HCT116 (cell line): ENCODE results near the gene MCC. TPM values are rescaled to one million over a fixed set of nuclear protein-coding genes. Genes with fewer than 3 reads are reported as not detected.

Source experiments
- ATAC-seq: fragments of 200-7000 bp; cut with Tn5 transposase; 2 replicates; pipeline ENCODE4 v1.9.1; 2020; ENCODE audit warnings: mild to moderate bottlenecking, moderate library complexity
- BruUV-seq: library from RNA; stranded (reverse); fragments of 400-500 nt; replicated peaks from 2 replicates; lab custom pipeline; 2021; lab: Mats Ljungman, UMichigan
- CTCF ChIA-PET: fragments of 300-600 bp; sonication (Branson Sonifier 250); formaldehyde crosslinking; loops from one replicate; lab custom pipeline; 2021; ENCODE audit warnings: antibody characterized with exemption; lab: Charles Lee
- POLR2A ChIA-PET: fragments of 300-600, 350-600 bp; sonication (Branson Sonifier 250); formaldehyde crosslinking; loops from one replicate; lab custom pipeline; 2021; ENCODE audit warnings: antibody characterized with exemption; lab: Charles Lee
- RAD21 ChIA-PET, 2 experiments: fragments of 300-600 bp; sonication (Branson Sonifier 250); formaldehyde crosslinking; loops; one replicate each; lab custom pipeline; 2023; ENCODE audit warnings: low total read pairs in 2 of 2; ENCODE audit not compliant: uncharacterized antibody in 2 of 2, unreplicated experiment in 2 of 2, low non-redundant PET in 1 of 2; lab: Charles Lee
- DNase-seq: peaks from one replicate; pipeline ENCODE4 v3.0.0-alpha.2; 2010; ENCODE audit warnings: low read depth, low spot score
- H2AFZ ChIP-seq: fragments of 200-600 bp; shearing (Covaris generic), sonication (generic); 2 replicates; pipeline ENCODE4 v1.6.1; 2017; ENCODE audit warnings: low read depth, mixed run types, mixed read lengths, antibody characterized with exemption, low read length; ENCODE audit not compliant: poor library complexity, severe bottlenecking
- H3K27ac ChIP-seq: 2 replicates; pipeline ENCODE4 v1.5.1; 2012; ENCODE audit warnings: low read depth, low read length
- H3K27me3 ChIP-seq: fragments of 200-600 bp; sonication (generic); 2 replicates; pipeline ENCODE4 v1.6.1; 2016; ENCODE audit warnings: mixed run types, low read length, mixed read lengths; ENCODE audit not compliant: insufficient read depth
- H3K36me3 ChIP-seq, 2 experiments: fragments of 200-500 bp in 1 of 2; fragments of 200-600 bp in 1 of 2; sonication (Bioruptor generic) in 1 of 2; sonication (generic) in 1 of 2; 2 replicates each; pipeline versions ENCODE4 v1.5.1 to v1.6.1; 2014 to 2016; ENCODE audit warnings: low read length in 2 of 2, inconsistent platforms in 1 of 2, mixed read lengths in 1 of 2, mixed run types in 1 of 2; ENCODE audit not compliant: insufficient read depth in 2 of 2, control insufficient read depth in 1 of 2
- H3K4me1 ChIP-seq, 2 experiments: fragments of 200-600 bp in 1 of 2; sonication (generic) in 1 of 2; 2 replicates each; pipeline versions ENCODE4 v1.5.1 to v1.6.1; 2012 to 2017; ENCODE audit warnings: low read length in 2 of 2, inconsistent platforms in 1 of 2, mild to moderate bottlenecking in 1 of 2, mixed read lengths in 1 of 2, mixed run types in 1 of 2, moderate library complexity in 1 of 2; ENCODE audit not compliant: insufficient read depth in 2 of 2, control insufficient read depth in 1 of 2
- H3K4me2 ChIP-seq: fragments of 200-600 bp; sonication (generic); 2 replicates; pipeline ENCODE4 v1.6.1; 2017; ENCODE audit warnings: mixed run types, low read length, mixed read lengths
- H3K4me3 ChIP-seq, 2 experiments: fragments of 200-600 bp in 1 of 2; sonication (generic) in 1 of 2; replicated peaks in 1 of 2; 2 replicates each; pipeline ENCODE4 v1.5.1; 2011 to 2016; ENCODE audit warnings: low read length in 2 of 2, control low read depth in 1 of 2, low read depth in 1 of 2, mild to moderate bottlenecking in 1 of 2, mixed read lengths in 1 of 2, mixed run types in 1 of 2
- H3K79me2 ChIP-seq: fragments of 200-600 bp; sonication (generic); 2 replicates; pipeline ENCODE4 v1.6.1; 2017; ENCODE audit warnings: mild to moderate bottlenecking, mixed run types, low read length, moderate library complexity, mixed read lengths; ENCODE audit not compliant: insufficient read depth
- H3K9ac ChIP-seq: fragments of 200-600 bp; sonication (generic); 2 replicates; pipeline ENCODE4 v1.6.1; 2016; ENCODE audit warnings: low read length, mixed read lengths
- H3K9me2 ChIP-seq: fragments of 200-600 bp; sonication (generic), shearing (Covaris generic); 2 replicates; pipeline ENCODE4 v1.6.1; 2017; ENCODE audit warnings: mixed run types, mild to moderate bottlenecking, moderate library complexity; ENCODE audit not compliant: insufficient read depth
- H3K9me3 ChIP-seq, 2 experiments: fragments of 200-500 bp in 1 of 2; fragments of 200-600 bp in 1 of 2; sonication (Bioruptor generic) in 1 of 2; sonication (generic) in 1 of 2; 2 replicates each; pipeline ENCODE4 v1.6.1; 2014 to 2017; ENCODE audit warnings: low read length in 2 of 2, mixed read lengths in 2 of 2, inconsistent platforms in 1 of 2, low read depth in 1 of 2, mild to moderate bottlenecking in 1 of 2, mixed run types in 1 of 2, moderate library complexity in 1 of 2; ENCODE audit not compliant: control insufficient read depth in 1 of 2, insufficient read depth in 1 of 2
- H4K20me1 ChIP-seq: fragments of 200-600 bp; sonication (generic), shearing (Covaris generic); 2 replicates; pipeline ENCODE4 v1.6.1; 2017; ENCODE audit warnings: mixed run types, mild to moderate bottlenecking, moderate library complexity; ENCODE audit not compliant: insufficient read depth
- EZH2 ChIP-seq: fragments of 200-600 bp; sonication (generic); IDR thresholded peaks from 2 replicates; pipeline ENCODE4 v1.6.1; 2017; ENCODE audit warnings: antibody characterized with exemption, mixed run types
- JUND ChIP-seq: IDR thresholded peaks from 2 replicates; pipeline ENCODE4 v1.6.1; 2012
- POLR2AphosphoS5 ChIP-seq: IDR thresholded peaks from 2 replicates; pipeline ENCODE4 v1.6.1; 2011; ENCODE audit warnings: mild to moderate bottlenecking, low read depth, low read length, moderate library complexity
- RAD21 ChIP-seq: IDR thresholded peaks from 2 replicates; pipeline ENCODE4 v1.6.1; 2012; ENCODE audit warnings: low read depth, mild to moderate bottlenecking
- SIN3A ChIP-seq: IDR thresholded peaks from 2 replicates; pipeline ENCODE4 v1.6.1; 2012; ENCODE audit warnings: low read depth
- TCF7L2 ChIP-seq: IDR thresholded peaks from 2 replicates; pipeline ENCODE4 v1.7.0; 2011; ENCODE audit warnings: borderline replicate concordance, inconsistent platforms; ENCODE audit not compliant: insufficient read depth, insufficient read length; ENCODE audit errors: extremely low read depth
- intact Hi-C: fragments of 100-400 bp; cut with micrococcal nuclease; formaldehyde crosslinking; loops from 2 replicates; pipeline ENCODE4 v1.10.0; 2022
- total RNA-seq: library from RNA; stranded (reverse); gene quantifications from one replicate; pipeline ENCODE4 v1.2.1, GENCODE V29; 2021; ENCODE audit not compliant: unreplicated experiment
- TF ChIP-seq, protein P1 (sequence below), 3 experiments: fragments of 200-600 bp in 1 of 3; sonication (generic) in 1 of 3; IDR thresholded peaks in 2 of 3; conservative IDR thresholded peaks in 1 of 3; 2 replicates each; pipeline ENCODE4 v1.5.1; 2012 to 2017; ENCODE audit warnings: low read depth in 2 of 3, low read length in 2 of 3, antibody characterized with exemption in 1 of 3, borderline replicate concordance in 1 of 3, control low read depth in 1 of 3, mild to moderate bottlenecking in 1 of 3, mixed read lengths in 1 of 3, mixed run types in 1 of 3, moderate library complexity in 1 of 3; ENCODE audit not compliant: insufficient read depth in 1 of 3
- TF ChIP-seq, protein P2 (sequence below): IDR thresholded peaks from 2 replicates; pipeline ENCODE4 v1.6.1; 2011; ENCODE audit warnings: mild to moderate bottlenecking, low read length, moderate library complexity; ENCODE audit not compliant: insufficient replicate concordance; ENCODE audit errors: extremely low read depth

Gene MCC
- total RNA-seq, 1 experiment from 2014 or later: 20.1 TPM

DNA sequence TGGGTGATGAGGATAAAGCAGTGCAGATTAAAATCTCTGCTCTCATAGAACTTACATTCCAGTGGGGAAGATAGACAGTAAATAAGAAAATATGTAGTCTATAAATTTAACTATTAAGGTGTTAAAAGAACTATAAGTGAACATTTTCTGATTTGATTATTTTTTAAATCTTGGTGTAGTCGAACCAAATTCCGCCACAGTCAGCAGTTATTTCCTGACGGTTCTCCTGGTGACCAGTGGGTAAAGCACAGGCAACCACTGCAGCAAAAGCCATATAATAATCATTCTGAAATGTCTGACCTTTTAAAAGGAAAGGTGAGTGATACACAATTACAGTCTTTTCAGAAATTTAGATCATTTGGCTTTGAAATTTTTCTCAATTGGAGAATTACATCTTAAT, 484.5 kb downstream of the MCC start:
- CTCF ChIA-PET: interaction anchor here (1.7 kb wide), 1 partner anchor 602 kb away, joined by 5 read pairs; no protein-coding TSS in a partner anchor
- Histone ChIP-seq H2AFZ (no peak overlapping the region), H3K27ac (no peak overlapping the region), H3K4me1 (peaks cover 0 to 24% of the 10 kb centered on the region in 2 experiments; a peak in 2 of 4 replicates), H3K9me3 (no peaks in the 10 kb centered on the region), H3K27me3 (no peaks in the 10 kb centered on the region), H4K20me1 (no peaks in the 10 kb centered on the region), H3K9me2 (no peaks in the 10 kb centered on the region), H3K36me3 (peaks cover 17 to 19% of the 10 kb centered on the region in 2 experiments; a peak in 2 of 4 replicates), H3K4me2 (peak overlapping the region; percentile 56; the same call in 1 of the 2 replicates), H3K79me2 (peaks cover 32% of the 10 kb centered on the region), H3K4me3 (no peak overlapping the region), H3K9ac (no peak overlapping the region)
- POLR2A ChIA-PET: no interaction called here
- DNase-seq (no peak), ATAC-seq (no peak)
- TF ChIP-seq JUND (no peak), TCF7L2 (no peak), EZH2 (no peak), RAD21 (no peak), POLR2AphosphoS5 (no peak), SIN3A (no peak)
- TF ChIP-seq, protein P1, sequence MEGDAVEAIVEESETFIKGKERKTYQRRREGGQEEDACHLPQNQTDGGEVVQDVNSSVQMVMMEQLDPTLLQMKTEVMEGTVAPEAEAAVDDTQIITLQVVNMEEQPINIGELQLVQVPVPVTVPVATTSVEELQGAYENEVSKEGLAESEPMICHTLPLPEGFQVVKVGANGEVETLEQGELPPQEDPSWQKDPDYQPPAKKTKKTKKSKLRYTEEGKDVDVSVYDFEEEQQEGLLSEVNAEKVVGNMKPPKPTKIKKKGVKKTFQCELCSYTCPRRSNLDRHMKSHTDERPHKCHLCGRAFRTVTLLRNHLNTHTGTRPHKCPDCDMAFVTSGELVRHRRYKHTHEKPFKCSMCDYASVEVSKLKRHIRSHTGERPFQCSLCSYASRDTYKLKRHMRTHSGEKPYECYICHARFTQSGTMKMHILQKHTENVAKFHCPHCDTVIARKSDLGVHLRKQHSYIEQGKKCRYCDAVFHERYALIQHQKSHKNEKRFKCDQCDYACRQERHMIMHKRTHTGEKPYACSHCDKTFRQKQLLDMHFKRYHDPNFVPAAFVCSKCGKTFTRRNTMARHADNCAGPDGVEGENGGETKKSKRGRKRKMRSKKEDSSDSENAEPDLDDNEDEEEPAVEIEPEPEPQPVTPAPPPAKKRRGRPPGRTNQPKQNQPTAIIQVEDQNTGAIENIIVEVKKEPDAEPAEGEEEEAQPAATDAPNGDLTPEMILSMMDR (IDR thresholded peaks at IDR 0.05 in 2 of 3, conservative IDR thresholded peaks at IDR 0.05 in 1 of 3; ENCODE audit: borderline replicate concordance in 1 of 3, insufficient read depth in 1 of 3, low read depth in 2 of 3, low read length in 2 of 3): no peak
- TF ChIP-seq, protein P2, sequence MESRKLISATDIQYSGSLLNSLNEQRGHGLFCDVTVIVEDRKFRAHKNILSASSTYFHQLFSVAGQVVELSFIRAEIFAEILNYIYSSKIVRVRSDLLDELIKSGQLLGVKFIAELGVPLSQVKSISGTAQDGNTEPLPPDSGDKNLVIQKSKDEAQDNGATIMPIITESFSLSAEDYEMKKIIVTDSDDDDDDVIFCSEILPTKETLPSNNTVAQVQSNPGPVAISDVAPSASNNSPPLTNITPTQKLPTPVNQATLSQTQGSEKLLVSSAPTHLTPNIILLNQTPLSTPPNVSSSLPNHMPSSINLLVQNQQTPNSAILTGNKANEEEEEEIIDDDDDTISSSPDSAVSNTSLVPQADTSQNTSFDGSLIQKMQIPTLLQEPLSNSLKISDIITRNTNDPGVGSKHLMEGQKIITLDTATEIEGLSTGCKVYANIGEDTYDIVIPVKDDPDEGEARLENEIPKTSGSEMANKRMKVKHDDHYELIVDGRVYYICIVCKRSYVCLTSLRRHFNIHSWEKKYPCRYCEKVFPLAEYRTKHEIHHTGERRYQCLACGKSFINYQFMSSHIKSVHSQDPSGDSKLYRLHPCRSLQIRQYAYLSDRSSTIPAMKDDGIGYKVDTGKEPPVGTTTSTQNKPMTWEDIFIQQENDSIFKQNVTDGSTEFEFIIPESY: no peak
- no TSS peak for BruUV-seq
- intact Hi-C loops: no loop called here
- RAD21 ChIA-PET: no interaction called here
